Osteocyte (in vitro differentiated cells): ENCODE results near the gene IRF8. TPM values are rescaled to one million over a fixed set of nuclear protein-coding genes. Genes with fewer than 3 reads are reported as not detected.

Experiments used
- DNase-seq: peaks from one replicate; pipeline ENCODE4 v3.0.0; 2021; ENCODE audit warnings: mixed read lengths; ENCODE audit not compliant: unreplicated experiment; ENCODE audit errors: extremely low spot score
- H3K27ac Mint-ChIP-seq: one replicate; pipeline ENCODE4 v1.8.0; 2021; ENCODE audit warnings: mild to moderate bottlenecking, mixed read lengths; ENCODE audit not compliant: unreplicated experiment
- H3K27me3 Mint-ChIP-seq: one replicate; pipeline ENCODE4 v1.8.0; 2021; ENCODE audit warnings: mixed read lengths; ENCODE audit not compliant: unreplicated experiment
- H3K36me3 Mint-ChIP-seq: one replicate; pipeline ENCODE4 v1.8.0; 2021; ENCODE audit warnings: mixed read lengths; ENCODE audit not compliant: unreplicated experiment
- H3K4me1 Mint-ChIP-seq: one replicate; pipeline ENCODE4 v1.8.0; 2021; ENCODE audit warnings: mixed read lengths; ENCODE audit not compliant: unreplicated experiment
- H3K4me3 Mint-ChIP-seq: one replicate; pipeline ENCODE4 v1.8.0; 2021; ENCODE audit warnings: mild to moderate bottlenecking, moderate library complexity, mixed read lengths; ENCODE audit not compliant: unreplicated experiment
- H3K9me3 Mint-ChIP-seq: one replicate; pipeline ENCODE4 v1.8.0; 2021; ENCODE audit warnings: mixed read lengths; ENCODE audit not compliant: unreplicated experiment
- CTCF ChIP-seq: fragments of 200-600 bp; sonication (generic); IDR thresholded peaks from 2 replicates; pipeline ENCODE4 v1.5.0; 2021; ENCODE audit warnings: antibody characterized with exemption, mild to moderate bottlenecking, moderate library complexity
- total RNA-seq: library from RNA; stranded (reverse); gene quantifications from 2 replicates; pipeline ENCODE4 v1.2.1, GENCODE V29; 2021

The IRF8 gene
- total RNA-seq, 1 donor from 2014 or later: not detected

GRCh38 chr16:85911251-85911930 is 12.4 kb downstream of the IRF8 start:
- H3K27ac Mint-ChIP-seq: no peak overlapping the region
- no peak for DNase-seq
- TF ChIP-seq CTCF: no peak
- H3K9me3 Mint-ChIP-seq: peaks cover under 1% of the 10 kb centered on the region
- no peaks in the 10 kb centered on the region for H3K4me1 Mint-ChIP-seq
- H3K36me3 Mint-ChIP-seq: no peaks in the 10 kb centered on the region
- H3K4me3 Mint-ChIP-seq: no peak overlapping the region
- H3K27me3 Mint-ChIP-seq: peaks cover 27% of the 10 kb centered on the region

DNA sequence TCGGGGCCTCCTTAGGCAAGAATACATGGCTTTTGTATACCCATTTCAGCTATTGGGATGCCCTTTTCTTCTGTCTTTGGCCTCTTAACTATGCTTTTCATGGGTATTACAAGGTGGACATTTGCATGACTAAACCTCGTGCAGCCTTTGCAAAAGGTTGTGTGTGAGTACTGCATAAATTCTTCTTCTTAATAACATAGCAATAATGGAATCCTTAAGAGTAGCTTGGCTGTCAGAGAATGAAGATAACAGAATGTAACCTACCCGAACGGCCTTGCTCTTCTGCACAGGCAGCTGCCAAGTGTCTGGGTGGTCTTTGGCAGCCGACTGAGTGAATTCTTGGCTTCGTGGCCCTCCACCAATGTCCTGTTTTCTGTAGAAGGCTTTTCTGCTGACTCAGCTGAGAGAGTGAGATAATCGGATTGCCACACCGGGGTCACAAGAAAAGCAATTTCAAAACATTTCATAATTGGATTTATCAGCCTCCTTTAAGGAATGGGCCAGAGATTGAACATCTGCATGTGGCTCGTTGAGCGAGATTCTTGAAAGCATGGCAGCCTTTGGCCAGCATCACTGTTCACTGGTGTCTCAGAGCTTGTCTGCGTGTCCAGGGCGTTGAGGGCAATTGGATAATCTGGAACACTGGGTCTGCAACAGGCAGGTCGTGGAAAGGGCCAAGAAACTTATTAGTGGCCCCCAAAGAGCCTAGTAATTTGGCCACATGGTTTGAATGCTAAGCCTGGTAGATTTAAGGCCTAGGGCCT is 13.4 kb downstream of the IRF8 start:
- no peaks in the 10 kb centered on the region for H3K36me3 Mint-ChIP-seq
- no peaks in the 10 kb centered on the region for H3K9me3 Mint-ChIP-seq
- H3K4me1 Mint-ChIP-seq: no peaks in the 10 kb centered on the region
- H3K27me3 Mint-ChIP-seq: peaks cover 27% of the 10 kb centered on the region
- H3K27ac Mint-ChIP-seq: no peak overlapping the region
- no peak for DNase-seq
- H3K4me3 Mint-ChIP-seq: no peak overlapping the region
- TF ChIP-seq CTCF: no peak

GRCh38 chr16:85913141-85913601 is 14.2 kb downstream of the IRF8 start:
- H3K27ac Mint-ChIP-seq: no peak overlapping the region
- no peak for DNase-seq
- H3K4me3 Mint-ChIP-seq: no peak overlapping the region
- no peaks in the 10 kb centered on the region for H3K4me1 Mint-ChIP-seq
- H3K36me3 Mint-ChIP-seq: no peaks in the 10 kb centered on the region
- H3K9me3 Mint-ChIP-seq: no peaks in the 10 kb centered on the region
- no peak for TF ChIP-seq CTCF
- H3K27me3 Mint-ChIP-seq: peaks cover 24% of the 10 kb centered on the region

- no peak overlapping the region for H3K4me3 Mint-ChIP-seq
- H3K27ac Mint-ChIP-seq: no peak overlapping the region
- H3K27me3 Mint-ChIP-seq: peaks cover 17% of the 10 kb centered on the region
- DNase-seq: no peak
- H3K4me1 Mint-ChIP-seq: no peaks in the 10 kb centered on the region
- no peaks in the 10 kb centered on the region for H3K36me3 Mint-ChIP-seq
- H3K9me3 Mint-ChIP-seq: no peaks in the 10 kb centered on the region
- no peak for TF ChIP-seq CTCF
Observed at GRCh38 chr16:85913688-85914422, 14.9 kb downstream of the IRF8 start.

DNA sequence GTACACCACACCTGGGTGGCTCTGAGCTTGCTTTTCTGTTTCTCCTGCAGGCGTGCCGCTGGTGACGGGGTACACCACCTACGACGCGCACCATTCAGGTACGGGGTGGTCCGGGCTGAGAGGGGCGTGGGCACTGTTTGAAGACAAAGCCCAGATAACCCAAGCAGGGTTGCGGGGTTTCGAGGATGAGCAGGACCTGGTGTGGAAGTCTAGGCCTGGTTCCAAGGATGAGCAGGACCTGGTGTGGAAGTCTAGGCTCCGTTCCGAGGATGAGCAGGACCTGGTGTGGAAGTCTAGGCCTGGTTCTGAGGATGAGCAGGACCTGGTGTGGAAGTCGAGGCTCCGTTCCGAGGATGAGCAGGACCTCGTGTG is 15.4 kb downstream of the IRF8 start:
- Mint-ChIP-seq H3K27me3 (peaks cover 12% of the 10 kb centered on the region), H3K9me3 (no peaks in the 10 kb centered on the region), H3K27ac (no peak overlapping the region), H3K4me3 (no peak overlapping the region), H3K4me1 (no peaks in the 10 kb centered on the region), H3K36me3 (no peaks in the 10 kb centered on the region)
- no peak for DNase-seq
- no peak for TF ChIP-seq CTCF
